CD4-positive, alpha-beta T cell treated with Interferon gamma for 1 hour (primary cell): ENCODE measurements around the gene LRRC74A.
"Not testable (repeated sequence)": the region's sequence is repeated elsewhere in the genome, so short reads cannot be mapped to it uniquely, and the experiment has no call there.

Experiments
- DNase-seq: peaks from one replicate; pipeline ENCODE4 v3.0.0-alpha.2; 2020

Gene LRRC74A

GRCh38 chr14:76898006-76898405 is 71.8 kb downstream of the LRRC74A start:
- not testable (repeated sequence) for DNase-seq

GRCh38 chr14:76900682-76901081 is 74.5 kb downstream of the LRRC74A start:
- no peak for DNase-seq

- no peak for DNase-seq
Measured at GRCh38 chr14:76901171-76902055, 75.2 kb downstream of the LRRC74A start.

GRCh38 chr14:76902591-76902990 is 76.4 kb downstream of the LRRC74A start:
- DNase-seq, result no peak

- no peak for DNase-seq
Measured at GRCh38 chr14:76904100-76904739, 78.0 kb downstream of the LRRC74A start.

- DNase-seq, result peak; percentile 81
Measured at GRCh38 chr14:76904740-76905569, 78.7 kb downstream of the LRRC74A start.

GRCh38 chr14:76908834-76909233 is 82.6 kb downstream of the LRRC74A start:
- peak; percentile 77 for DNase-seq

- DNase-seq, result no peak
Measured at GRCh38 chr14:76909266-76909665, 83.1 kb downstream of the LRRC74A start.

GRCh38 chr14:76910371-76910890 is 84.2 kb downstream of the LRRC74A start:
- no peak for DNase-seq

- DNase-seq, result no peak
Measured at GRCh38 chr14:76911473-76911872, 85.3 kb downstream of the LRRC74A start.

- not testable (repeated sequence) for DNase-seq
Measured at GRCh38 chr14:76914533-76915081, 88.4 kb downstream of the LRRC74A start.

GRCh38 chr14:76916040-76916715 is 90.0 kb downstream of the LRRC74A start:
- DNase-seq, result no peak

GRCh38 chr14:76917158-76917596 is 91.0 kb downstream of the LRRC74A start:
- no peak for DNase-seq

GRCh38 chr14:76917745-76918255 is 91.6 kb downstream of the LRRC74A start:
- DNase-seq, result no peak

GRCh38 chr14:76918256-76918781 is 92.1 kb downstream of the LRRC74A start:
- peak; percentile 23 for DNase-seq

- DNase-seq, result no peak
Measured at GRCh38 chr14:76918782-76919394, 92.7 kb downstream of the LRRC74A start.
